ENCODE data around the gene DLG5.

Gene DLG5

DNA sequence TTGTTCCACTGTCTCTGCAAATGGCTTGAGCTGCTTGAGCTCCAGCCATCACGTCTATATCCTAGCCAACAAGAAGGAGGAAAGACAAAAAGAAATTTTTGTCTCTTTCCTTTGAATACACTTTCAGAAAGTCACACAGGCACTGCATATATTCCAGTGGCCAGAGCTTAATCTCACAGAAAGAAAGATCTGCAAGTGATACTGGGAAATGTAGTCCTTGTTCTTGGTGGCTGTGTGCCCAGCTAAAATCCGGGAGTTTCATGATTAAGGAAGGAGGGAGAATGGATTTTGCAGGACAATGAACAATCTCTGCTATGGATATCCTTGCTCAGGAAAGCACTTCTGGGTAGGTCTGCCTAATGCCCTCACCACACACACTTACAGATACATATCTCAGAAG, 19.5 kb upstream of the DLG5 start:
- no peak for DNase-seq

DNA sequence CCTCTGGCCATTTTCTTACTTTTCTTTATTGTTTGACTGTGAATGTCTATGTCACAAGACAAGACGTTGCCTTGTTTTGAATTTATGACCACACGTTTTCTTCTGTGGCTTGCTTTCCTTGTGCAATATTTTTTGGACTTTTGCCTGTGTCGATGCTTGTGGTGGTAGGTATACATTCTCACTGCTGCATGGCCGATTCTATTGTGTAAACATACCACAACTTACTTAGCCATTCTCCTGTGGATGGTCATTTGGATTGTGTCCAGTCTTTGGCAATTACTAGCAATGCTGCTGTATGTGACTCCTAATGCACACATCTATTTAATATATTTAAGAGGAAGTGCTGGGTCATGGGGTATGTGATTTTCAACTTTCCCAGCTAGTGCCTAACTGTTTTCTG, 18.0 kb upstream of the DLG5 start:
- no peak for DNase-seq

DNA sequence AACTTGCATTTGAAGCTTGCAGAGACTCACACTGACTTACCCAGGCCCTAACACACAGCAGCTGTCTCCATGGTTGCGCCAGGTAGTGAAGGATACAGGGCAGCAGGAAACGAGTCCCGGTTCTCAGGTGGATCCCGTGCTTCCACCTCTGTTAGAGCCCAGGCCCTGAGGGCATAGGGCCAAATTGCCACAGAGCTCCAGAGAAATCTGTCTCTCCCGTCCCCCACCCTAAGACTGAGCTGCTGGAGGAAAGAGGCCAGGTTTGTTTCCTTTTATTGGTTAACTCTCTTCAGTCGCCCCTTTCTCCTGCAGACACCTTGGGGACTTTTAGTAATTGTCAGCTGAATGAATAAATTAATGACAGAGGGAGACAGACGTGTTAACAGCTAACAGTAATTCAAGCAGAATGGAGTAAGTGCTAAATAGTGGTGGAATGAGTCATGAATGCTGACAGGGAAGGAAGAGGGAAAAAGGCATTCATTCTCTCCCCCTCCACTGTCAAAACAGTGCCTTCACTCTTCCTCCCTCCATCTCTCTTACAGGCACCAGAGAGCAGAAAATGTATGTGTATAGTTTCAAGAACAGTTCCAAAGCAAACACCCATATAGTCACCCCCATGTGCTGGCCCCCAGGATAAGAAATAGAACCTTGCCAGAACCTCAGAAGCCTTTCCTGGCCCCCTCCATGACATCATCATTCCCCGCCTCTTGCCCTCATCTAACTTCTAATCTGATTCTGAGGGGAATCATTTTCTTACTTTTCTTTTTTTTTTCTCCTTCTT, 16.8 kb upstream of the DLG5 start:
- no peak for DNase-seq

DNA sequence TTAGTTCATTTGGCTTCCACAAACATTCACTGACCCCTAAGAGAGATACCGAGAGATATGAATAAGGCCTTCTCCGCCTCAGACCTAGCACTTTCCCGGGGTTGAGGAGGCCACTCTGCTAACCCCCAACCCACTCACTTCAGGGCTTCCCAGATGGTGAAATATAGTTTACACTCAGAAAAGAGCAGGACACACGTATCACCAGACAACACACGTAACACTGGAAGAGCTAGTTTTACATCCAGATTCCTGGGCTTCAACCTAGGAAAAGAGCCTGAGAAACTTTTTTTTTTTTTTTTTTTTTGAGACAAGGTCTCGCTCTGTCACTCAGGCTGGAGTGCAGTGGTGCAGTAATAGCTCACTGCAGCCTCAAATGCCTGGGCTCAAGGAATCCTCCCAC, 15.2 kb upstream of the DLG5 start:
- no peak for DNase-seq

DNA sequence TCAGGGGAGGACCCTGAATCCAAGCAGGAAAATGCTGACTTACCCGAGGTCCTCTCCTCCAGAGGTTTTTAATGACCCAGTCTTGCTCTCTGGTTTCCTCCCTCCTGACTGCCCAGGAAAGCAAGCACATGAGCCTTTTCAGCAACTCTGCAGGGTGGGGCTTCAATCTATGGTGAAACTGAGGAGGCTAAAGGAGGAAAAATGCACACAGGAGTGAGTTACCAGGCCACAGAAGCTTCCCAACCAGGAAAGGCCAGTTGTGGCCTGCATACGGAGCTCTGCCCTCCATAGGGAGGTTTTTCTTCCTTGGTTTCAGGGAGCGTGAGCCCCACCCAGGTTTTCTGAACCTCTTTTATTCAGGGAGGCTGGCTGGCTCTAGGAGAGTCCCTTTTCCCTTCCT, 14.1 kb upstream of the DLG5 start:
- no peak for DNase-seq

DNA sequence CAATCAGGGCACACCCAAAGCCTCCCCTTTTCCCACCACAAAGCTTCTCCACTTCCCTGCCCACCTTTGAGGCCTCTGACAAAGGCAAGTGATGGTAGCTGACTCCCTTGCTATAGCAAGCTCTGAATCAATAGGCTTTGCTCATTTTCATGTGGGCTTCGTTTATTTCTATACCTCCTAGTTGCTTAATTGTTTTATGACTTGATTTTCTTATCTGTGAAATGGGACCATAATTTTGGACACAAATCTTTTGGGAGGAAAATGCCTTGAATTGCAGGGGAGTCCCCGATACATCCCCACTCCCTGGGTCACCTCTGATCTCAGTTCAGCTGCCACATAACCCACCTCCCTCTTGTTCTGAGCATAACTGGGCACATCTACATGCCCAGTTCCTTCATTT, 13.7 kb upstream of the DLG5 start:
- DNase-seq = no peak

DNA sequence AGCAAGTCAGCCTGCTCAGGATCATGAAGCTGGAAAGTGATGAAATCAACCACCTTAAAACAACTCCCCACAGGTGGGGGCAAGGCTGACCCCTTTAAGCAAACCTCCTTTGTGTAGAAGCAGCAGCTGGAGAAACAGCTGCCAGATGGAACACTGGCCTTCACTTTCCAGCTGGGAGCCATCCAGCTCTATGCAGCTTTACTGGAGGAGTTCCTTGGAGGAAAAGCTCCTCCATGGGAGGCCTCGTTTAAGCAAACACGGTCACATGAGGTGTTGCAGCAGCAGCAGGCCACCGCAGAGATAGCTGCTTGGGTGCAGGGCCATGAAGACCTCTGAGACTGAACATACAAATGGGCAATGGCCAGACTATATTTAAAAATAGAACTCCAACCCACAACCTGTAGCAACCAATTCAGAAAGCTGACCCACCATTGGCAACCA, 13.0 kb upstream of the DLG5 start:
- DNase-seq = no peak

DNA sequence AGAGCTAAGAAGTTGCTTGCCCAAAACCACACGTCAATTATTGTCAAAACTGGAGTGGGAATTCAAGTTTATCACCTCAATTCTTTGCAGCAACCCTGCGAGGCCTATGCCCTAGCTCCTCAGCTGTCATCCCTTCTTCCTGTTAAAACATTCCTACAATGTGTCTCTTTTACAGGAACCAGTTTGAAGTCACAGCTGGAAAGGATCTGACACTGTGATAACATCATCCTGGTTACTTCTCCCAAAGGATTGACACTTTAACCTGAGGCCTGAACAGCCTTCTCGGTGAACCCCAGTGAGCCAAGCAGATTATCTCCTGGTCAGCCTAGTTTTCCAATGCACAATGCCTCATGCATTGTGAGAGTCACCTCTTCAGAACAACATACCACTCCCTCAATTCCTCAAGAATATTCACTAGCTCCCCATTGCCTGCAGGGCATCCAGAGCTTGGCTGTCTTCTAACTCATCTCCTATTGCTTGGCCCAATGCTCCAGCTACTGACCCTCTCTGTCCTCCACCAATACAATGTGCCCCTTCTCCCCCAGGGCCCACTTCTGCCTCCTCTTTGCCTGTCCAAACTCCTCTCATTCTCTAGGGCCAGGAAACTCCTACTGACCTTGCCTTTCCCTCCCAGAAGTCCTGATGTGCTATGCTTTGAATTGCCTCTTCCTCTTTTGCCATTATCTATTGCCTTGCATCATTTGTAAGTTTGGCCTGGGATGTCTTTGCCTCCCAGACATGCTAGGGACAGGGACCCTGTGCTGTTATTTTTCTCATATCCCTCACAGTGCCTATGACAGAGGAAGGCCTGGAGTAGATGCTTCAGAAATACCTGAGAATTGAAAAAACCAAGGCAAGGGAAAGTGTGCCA, 10.4 kb upstream of the DLG5 start:
- no peak for DNase-seq

DNA sequence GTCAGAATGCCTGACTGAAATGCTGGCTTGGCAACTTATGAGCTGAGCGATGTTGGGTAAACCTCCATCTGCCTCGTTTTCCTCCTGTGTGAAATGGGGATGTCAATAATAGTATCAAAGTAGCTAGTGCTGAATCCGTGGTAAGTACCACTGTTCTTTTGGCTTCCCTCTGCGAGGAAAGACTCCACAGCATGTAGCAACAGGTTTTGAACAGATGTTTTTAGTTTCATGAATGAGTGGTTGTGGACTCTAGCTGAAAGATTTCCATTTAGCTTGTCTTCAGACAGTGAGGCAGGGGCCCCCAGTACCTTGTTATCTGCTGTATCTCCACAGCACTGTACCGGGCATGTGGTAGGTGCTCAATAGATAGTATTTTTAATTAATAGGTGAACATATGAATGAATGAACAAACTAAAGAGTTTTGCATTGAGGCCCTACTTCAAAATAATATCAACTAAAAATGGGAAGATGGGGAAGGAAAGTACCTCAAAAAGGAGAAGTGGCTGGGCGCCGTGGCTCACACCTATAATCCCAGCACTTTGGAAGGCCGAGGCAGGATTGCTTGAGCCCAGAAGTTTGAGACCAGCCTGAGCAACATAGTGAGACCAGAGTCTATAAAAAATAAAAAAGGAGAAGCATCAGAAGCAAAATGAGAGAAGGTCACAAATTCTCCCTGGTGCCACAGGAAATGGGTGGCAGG, 5.6 kb upstream of the DLG5 start:
- DNase-seq = no peak

DNA sequence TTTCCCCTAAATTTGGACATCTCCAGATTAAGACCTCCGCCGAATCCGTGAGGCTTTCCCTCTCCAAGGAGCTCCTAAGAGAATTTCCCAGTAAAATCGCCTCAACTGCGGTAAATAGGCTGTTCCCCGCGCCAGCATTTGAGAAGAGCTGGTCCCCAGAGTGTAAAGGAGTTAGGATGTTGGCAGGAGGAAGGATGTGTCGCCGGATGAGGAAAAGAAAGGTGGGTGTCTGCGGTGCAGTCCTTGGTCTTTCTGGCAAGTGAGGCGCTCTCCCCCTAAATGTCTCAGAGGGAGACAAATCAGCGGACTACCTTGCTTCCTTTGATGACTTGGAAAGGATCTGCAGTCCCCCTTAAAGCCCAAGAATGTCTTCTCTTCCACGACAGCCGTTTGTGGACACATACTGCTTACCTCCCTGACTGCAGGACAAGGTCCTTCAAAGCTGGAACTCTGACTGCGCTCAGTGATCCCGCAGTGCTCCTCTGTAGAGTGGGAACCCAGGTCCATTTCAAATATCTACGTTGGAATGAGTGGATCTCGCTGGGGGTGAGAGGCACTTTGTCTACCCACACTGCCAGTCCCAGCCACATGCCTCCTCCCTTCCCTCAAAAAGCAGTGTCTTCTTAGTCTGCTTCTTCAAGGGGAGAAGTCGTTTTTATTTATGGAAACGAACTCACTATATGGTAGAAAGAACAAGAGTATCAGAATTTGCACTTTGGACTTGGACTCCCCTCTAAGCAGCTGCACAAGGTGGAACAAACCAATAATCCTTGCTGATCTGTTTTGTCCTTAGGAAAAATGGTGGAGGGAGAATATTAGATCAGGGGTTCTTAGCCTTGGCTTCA, 1.1 kb upstream of the DLG5 start:
- no peak for DNase-seq

DNA sequence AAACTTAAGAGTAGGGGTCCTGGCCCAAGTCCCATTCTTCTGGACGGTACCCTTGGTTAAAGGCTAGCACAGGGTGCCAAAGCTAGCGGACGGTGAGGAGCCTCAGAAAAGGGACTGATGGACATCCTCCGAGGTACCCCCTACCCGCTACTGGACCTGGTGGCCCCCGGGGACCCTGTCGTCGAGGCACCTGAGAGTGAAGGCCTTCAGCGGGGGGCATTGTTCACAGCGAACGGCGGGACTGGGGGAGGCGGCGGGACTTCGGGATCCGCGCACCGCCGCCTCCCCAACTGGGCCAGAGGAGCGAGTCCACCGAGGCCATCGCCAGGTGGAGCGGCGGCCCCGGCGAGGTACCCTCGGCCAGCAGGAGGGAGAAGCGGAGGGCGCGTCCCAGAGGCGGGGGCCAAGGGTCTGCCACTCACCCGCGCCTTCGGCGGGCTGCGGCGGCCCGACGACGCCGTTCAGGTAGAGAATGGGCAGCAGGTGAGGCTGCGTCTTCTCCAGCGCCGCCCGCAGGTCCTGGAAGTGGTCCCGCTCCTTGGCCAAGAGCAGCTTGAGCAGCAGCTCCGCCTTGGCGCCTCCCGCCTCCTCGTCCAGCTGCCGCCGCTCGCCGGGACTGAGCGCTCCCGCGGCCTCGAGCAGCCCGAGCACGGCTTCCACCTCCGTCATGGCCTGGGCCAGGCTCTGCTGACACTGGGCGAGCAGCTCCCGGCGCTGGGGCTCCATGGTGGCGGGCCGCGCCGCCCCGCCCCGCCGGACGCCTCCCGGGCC, 575 bp downstream of the DLG5 start:
- DNase-seq = no peak

DNA sequence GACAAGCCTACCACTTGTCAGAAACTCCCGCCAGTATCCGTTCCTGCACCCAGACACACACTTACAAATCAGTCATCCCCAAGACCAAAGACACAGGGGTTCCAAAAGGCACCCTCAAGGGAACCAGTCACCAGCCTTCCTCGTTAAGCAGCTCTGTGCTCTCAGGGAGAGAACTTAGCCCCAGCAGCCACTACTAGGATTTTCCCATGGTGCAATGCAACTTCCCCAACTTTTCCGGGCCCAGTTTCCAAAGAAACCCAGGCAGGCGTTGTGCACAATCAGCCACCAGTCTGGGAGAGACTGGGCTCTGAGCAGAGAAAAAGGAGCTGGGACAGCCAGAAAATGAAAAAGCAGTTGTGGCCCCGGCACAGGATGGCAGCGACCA, 1.2 kb downstream of the DLG5 start:
- DNase-seq = no peak

DNA sequence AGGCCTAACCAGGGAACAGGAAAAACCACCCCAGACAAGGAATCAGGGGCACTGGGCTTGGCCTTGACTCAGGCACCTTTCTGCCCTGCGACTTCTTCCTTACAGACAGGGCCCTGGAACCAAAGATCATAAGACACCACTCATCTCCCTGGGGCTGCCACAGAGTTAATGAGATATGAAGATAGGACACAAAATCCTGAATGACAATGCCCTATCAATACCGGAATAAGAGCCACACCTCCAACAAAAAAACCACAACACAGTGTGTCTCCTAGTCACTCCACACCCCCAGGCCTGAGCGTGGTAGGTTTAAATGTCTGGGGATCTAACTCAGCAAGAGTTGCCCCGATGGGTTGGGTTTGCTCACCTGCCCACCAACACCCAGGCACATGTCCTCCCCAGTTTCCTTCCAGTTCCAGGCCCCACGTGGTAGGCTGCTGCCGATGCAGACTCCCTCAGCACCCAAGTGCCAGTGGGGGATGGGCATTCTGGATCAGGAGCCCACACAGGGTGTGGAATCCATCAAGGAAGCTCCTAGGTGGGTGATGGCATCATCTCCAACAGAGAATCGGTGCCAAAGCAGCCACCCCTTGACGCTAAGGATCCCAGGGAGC, 3.9 kb downstream of the DLG5 start:
- no peak for DNase-seq

DNA sequence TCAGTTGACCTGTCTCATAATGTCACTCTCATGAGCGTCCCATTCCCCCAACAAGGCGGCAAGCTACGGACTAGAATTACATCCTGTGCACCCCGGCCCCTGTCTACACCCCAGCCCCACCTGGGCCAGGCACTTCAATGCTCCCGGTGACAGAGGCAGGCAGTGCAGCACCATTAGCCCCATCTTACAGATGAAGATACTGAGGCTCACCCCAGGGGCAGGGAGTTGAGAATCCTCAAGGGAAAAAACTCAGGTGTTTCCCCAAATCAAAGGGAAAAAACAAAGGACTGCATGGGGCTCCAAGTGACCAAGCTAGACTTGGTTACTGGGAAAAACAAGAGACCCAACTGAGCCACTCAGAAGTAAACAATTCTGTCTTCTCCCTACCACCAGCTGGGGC, 4.5 kb downstream of the DLG5 start:
- DNase-seq = no peak

DNA sequence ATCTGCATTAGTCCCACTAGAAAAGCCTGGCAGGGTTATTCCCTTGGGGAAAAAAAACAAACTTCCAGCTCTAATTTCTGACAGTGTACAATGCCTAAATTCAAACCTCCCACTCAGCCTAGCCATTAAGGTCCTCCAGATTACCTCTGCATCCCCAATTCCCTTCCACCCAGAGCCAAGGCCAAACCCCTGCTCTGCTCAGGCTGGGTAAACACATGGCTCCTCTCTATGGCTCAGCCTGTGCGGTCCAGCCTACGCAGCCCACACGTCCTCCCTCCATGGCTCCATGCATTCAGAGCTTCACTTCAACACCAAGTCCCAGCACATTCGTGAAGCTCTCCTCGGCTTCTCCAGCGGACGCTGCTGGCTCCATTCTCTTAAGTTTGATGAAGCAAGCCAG, 5.2 kb downstream of the DLG5 start:
- DNase-seq = no peak

DNA sequence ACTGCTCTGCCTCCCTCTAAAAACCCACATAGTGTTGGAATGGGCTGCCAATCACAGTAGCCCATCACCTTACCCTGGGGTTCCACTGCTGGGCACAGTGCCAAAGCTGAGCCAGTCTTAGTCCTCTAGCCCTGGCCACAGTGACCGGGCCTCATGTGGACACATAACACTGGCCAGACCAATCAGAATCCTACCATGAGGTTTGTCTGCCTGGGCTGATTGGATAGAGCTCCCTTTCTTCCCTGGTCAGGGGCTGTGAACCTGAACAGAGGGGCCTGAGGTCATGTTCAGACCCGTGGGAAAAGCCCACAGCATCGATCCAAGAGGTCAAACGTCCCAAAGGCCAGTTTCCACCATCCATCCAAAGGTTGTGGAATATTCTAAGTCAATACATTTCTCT, 6.1 kb downstream of the DLG5 start:
- DNase-seq = no peak

DNA sequence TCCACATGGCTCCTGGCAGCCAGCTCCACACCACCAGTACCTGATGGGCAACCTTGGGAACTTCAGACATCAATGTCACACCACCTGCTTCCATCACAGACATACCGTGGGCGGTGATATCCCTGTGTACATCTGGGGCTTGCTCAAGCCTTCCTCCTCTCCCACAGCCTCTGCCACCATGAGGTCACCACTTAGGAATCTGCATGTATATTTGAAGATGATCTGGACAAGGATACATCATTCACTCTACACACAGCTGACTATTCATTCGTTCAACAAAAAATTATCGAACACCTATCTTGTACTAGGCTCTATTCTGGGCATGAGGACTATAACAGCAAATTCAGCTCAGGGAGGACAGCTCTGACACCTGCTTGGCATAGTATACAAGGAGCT, 6.8 kb downstream of the DLG5 start:
- no peak for DNase-seq

DNA sequence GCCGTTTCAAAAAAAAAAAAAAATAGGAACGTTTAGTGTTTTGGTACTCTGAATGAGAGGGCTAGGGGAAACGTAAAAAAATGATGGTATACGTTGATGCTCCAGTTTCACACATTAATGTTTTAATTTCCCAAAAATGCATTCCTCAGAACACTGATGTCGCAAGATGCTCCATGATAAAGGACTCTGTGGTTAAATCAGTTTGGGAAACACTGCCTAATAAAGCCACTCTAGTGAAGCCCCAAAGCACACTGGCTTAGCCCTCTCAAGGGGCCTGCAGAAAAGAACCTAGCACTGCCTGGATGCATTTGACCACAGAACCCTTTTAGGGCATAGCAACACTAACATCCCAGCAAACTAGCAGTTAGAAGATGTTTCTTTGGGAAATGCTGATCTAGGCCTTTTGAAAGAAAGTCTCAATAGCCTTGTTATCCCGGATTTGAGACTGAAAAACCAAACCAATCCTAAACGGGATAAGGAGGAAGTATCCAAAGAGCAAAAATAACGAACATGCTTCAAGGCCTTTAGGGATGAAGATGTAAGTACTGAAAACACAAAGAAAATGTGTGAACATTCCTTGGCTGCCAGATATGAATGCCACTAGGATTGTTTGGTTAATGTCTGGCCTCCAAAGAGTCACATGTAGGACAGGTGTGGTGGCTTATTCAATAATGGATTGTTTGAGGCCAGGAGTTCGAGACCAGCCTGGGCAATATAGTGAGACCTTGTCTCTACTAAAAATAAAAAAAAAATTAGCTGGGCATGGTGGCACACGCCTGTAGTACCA, 11.0 kb downstream of the DLG5 start:
- DNase-seq = no peak

DNA sequence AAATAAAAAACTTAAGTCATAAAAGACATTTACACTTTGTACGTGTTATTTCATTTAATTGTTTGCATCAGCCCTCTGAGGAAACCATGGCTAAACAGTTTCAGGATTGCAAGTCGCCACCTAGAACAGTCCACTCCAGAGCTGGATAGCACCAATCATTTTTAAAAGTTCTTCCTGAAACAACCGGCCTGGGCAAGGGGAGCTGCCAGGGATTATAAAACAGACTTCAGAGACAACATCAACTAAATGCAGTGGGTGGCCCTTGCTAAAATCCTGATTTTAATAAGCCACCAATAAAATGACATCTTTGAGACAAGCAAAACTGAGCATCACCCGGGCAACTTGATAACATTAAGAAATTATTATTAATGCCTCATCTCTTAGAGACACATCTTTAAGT, 13.5 kb downstream of the DLG5 start:
- DNase-seq = no peak

DNA sequence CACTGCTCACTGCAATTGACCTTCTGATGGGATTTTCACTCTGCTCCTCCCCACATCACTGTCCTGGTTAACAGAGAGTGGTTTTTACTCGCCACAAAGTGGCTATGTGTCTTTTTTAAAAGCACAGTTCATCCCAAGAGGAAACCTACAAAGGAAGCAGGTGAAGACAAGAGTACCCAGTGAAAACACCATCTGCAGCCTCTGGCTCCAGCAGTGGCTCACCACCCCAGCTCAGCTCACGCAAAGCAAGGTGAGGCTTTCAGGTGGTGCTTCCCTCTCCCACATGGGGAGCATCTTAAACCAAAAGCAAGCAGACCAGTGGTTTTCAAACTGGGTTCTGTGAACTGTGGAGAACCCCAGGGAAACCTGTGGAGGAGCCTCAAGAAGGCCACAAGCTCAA, 14.0 kb downstream of the DLG5 start:
- peak in 1 of 2 experiments; percentile 17 for DNase-seq
